Measurements from ENCODE around the gene TNRC6C. TPM values are rescaled to one million over a fixed set of nuclear protein-coding genes. Genes with fewer than 3 reads are reported as not detected.
A peak's percentile ranks its signal among the peaks of the same experiment; 100 is the strongest.

TNRC6C gene
- total RNA-seq, 4 donors from 2014 or later, result 2.6 to 10.9 (median 4.7) TPM

DNA sequence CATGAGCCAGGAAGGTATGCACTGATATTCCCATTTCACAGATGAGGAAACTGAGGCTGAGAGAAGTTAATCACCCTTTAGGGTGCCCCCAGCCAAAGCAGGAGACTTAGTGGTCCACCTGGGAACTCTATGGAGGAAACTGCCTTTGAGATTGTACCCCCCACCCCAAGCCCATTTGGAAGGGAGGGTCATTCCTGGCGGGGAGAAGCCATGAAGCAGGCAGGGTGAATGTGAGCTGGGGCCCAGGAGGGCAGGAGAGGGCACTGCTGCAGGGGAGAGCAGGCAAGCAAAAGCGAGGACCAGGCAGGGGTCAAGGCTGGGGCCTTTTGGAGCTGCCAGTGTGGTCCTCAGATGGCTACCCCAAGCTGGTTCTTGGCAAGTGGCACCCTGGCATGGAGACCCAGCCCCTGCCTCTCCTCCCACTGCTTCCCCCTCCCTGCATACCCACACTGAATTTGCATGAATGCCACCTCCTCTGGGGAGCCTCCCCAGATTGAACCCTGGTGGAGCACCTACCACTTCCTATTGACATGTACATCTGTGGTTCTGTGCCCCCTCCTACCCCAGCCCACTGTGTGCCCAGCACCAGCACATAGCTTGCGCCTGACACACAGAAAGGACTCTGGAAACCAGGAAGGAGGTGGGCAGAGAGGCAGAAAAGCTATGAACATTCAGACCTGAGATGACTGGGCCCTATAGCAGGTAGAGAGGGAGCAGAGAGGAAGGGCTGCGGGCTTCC lies 171.0 kb downstream of the TNRC6C start:
- Histone ChIP-seq H3K4me1 (peaks cover 69 to 100% (median 75%) of the 10 kb centered on the region in 3 donors), H3K9me3 (no peaks in the 10 kb centered on the region), H3K36me3 (peaks cover 7 to 20% (median 9%) of the 10 kb centered on the region in 3 donors), H3K4me3 (peak overlapping the region in 1 of 4 donors; percentile 86), H3K27me3 (peaks cover 0 to 18% (median 0%) of the 10 kb centered on the region in 4 donors), H3K27ac (peak overlapping the region; percentile 80 to 88 (median 86))
- TF ChIP-seq, protein P1, sequence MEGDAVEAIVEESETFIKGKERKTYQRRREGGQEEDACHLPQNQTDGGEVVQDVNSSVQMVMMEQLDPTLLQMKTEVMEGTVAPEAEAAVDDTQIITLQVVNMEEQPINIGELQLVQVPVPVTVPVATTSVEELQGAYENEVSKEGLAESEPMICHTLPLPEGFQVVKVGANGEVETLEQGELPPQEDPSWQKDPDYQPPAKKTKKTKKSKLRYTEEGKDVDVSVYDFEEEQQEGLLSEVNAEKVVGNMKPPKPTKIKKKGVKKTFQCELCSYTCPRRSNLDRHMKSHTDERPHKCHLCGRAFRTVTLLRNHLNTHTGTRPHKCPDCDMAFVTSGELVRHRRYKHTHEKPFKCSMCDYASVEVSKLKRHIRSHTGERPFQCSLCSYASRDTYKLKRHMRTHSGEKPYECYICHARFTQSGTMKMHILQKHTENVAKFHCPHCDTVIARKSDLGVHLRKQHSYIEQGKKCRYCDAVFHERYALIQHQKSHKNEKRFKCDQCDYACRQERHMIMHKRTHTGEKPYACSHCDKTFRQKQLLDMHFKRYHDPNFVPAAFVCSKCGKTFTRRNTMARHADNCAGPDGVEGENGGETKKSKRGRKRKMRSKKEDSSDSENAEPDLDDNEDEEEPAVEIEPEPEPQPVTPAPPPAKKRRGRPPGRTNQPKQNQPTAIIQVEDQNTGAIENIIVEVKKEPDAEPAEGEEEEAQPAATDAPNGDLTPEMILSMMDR (IDR thresholded peaks at IDR 0.05), result no peak
- peak in 1 of 4 donors; percentile 8 for TF ChIP-seq POLR2A (IDR thresholded peaks at IDR 0.05)
- DNase-seq, result no peak
- intact Hi-C loops (cut with DNase I), result no loop called here
- WGBS, 2 donors, result 17 to 71% methylated on average over 1 to 3 of the region's 4 CpGs

DNA sequence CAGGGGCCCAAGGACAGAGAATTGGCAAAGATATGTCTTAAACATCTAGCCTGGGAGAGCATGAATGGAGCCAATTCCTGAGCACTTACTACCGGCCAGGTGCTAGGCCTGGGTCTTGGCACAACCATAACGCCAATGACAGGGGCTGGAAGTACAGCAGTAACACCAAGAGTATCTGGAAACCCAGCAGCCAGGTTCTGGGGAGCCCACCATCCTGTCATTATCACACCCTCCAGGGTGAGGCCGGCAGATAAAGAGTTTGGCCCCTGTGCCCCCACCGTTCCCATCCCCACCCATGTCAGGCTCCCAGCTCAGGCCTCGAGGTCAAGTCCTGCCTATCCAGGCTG lies 171.6 kb downstream of the TNRC6C start:
- Histone ChIP-seq H3K4me1 (peaks cover 64 to 96% (median 73%) of the 10 kb centered on the region in 3 donors), H3K4me3 (peak overlapping the region in 2 of 4 donors; percentile 50 to 67)

DNA sequence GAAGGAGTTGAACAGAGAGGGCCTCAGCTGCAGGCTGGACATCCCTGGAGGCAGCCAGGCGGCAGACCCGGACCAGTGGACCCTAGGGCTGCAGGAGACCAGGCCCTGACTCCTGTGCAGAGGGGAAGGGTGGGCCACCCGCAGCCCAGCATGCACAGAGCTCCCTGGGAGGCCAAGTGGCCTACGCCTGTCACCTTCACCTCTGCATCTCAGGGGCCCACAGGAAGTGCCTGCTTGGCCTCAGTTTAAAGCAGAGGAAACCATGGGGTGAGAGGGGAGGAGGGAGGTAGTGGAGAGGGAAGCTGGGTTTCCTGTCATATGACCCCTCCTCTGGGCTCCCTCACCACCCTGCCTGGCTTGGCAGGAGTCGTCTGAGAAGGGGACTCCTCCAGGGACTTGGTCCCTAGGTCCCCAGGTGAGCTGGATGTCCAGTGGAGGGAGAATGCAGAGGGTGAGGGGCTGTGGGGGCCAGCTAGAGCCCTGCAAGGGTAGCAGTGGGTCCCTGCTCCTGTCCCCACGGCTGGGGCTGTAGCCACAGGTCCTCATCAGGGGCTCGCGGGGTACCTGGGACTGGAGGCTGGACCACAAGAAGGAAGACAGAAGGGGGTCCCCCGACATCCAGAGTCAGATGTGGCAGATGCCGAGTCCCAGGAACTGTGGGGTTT lies 172.1 kb downstream of the TNRC6C start, which contains the start of gene TMC8:
TSS of gene TMC8 (plus strand) at position 335 of the 665 bp plus-strand sequence. CDS start 818 bp downstream, outside the sequence.
- Histone ChIP-seq H3K36me3 (peaks cover 0 to 9% (median 0%) of the 10 kb centered on the region in 3 donors), H3K9me3 (no peaks in the 10 kb centered on the region), H3K27me3 (peaks cover 0 to 18% (median 0%) of the 10 kb centered on the region in 4 donors), H3K4me1 (peaks cover 60 to 90% (median 68%) of the 10 kb centered on the region in 3 donors), H3K27ac (peak within 1 kb of the TSS; percentile 80 to 88 (median 86)), H3K4me3 (peak within 1 kb of the TSS; percentile 33 to 67 (median 48))
- TF ChIP-seq, protein P1 (IDR thresholded peaks at IDR 0.05), result no peak
- TF ChIP-seq POLR2A (IDR thresholded peaks at IDR 0.05), result peak in 1 of 4 donors; percentile 52
- DNase-seq, result no peak
- intact Hi-C loops (cut with DNase I), result no loop called here
- WGBS, 2 donors, result 50 to 60% methylated on average over 5 to 6 of the region's 10 CpGs

More for the DNA sequence above, 171.6 kb downstream of the TNRC6C start:
- TF ChIP-seq POLR2A (IDR thresholded peaks at IDR 0.05), result no peak
- TF ChIP-seq, protein P1 (IDR thresholded peaks at IDR 0.05), result no peak
- no peak for DNase-seq
- no peaks in the 10 kb centered on the region for H3K9me3 ChIP-seq
- intact Hi-C loops (cut with DNase I), result no loop called here
- peaks cover 0 to 18% (median 0%) of the 10 kb centered on the region in 4 donors for H3K27me3 ChIP-seq
- peak overlapping the region; percentile 80 to 88 (median 86) for H3K27ac ChIP-seq
- peaks cover 2 to 15% (median 3%) of the 10 kb centered on the region in 3 donors for H3K36me3 ChIP-seq
- 28 to 43% methylated on average over 2 of the region's 5 CpGs for WGBS, 2 donors

DNA sequence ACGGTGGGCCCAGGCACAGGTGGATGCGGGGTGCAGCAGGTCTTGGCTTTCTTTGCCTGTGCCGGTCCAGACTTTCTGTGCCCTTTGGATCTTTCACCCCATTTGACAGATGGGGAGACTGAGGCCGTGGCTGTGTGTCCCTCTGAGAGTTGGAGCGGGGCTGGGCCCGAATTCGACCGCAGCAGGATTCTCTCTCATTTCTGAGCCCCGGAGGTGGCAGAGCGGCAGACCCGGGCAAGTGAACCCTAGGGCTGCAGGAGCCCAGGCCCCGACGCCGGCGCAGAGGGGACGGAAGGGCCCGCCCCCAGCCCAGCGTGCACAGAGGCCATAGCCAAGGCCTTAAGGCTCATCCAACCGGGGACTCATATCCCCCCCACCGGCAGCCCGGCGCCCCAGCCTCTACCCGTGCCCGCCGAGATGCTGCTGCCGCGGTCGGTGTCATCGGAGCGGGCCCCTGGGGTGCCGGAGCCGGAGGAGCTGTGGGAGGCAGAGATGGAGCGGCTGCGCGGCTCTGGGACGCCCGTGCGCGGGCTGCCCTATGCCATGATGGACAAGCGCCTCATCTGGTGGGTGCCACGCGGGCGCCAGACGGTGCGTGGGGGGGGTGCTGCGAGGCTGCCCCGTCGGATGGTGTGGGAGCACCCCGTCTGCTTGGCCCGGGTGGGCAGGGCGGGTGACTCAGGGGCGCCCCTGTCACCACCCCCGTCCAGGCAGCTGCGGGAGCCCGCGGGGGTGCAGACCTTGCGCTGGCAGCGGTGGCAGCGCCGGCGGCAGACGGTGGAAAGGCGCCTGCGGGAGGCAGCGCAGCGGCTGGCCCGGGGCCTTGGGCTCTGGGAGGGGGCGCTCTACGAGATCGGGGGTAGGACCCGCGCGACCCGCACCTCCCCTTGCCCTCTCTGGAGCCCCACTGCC lies 172.9 kb downstream of the TNRC6C start:
- Histone ChIP-seq H3K9me3 (no peaks in the 10 kb centered on the region), H3K27ac (peak overlapping the region; percentile 63 to 88 (median 80)), H3K4me3 (peak overlapping the region; percentile 33 to 67 (median 48)), H3K27me3 (peaks cover 0 to 18% (median 0%) of the 10 kb centered on the region in 4 donors), H3K36me3 (peaks cover 0 to under 1% (median 0%) of the 10 kb centered on the region in 3 donors), H3K4me1 (peaks cover 51 to 82% (median 62%) of the 10 kb centered on the region in 3 donors)
- TF ChIP-seq POLR2A (IDR thresholded peaks at IDR 0.05), result no peak
- TF ChIP-seq, protein P1 (IDR thresholded peaks at IDR 0.05), result no peak
- intact Hi-C loops (cut with DNase I), result no loop called here
- WGBS, 2 donors, result 29 to 73% methylated on average over 3 to 6 of the region's 74 CpGs
- DNase-seq, result no peak
